Stromal cell of bone marrow (primary cell): Measurements from ENCODE around the gene TANC1.

Experiments
- DNase-seq: peaks from one replicate; pipeline ENCODE4 v3.0.0-alpha.2; 2012; ENCODE audit warnings: low read depth

TANC1 gene

GRCh38 chr2:159225025-159226016, 256.9 kb downstream of the TANC1 start:
- no peak for DNase-seq

GRCh38 chr2:159226059-159226461, 257.6 kb downstream of the TANC1 start:
- no peak for DNase-seq

GRCh38 chr2:159226608-159227385, 258.4 kb downstream of the TANC1 start:
- no peak for DNase-seq

- DNase-seq = no peak
These were observed 259.0 kb downstream of the TANC1 start for GRCh38 chr2:159227467-159227866.

GRCh38 chr2:159228081-159228581, 259.7 kb downstream of the TANC1 start:
- DNase-seq = no peak

- DNase-seq = no peak
These were observed 261.2 kb downstream of the TANC1 start for GRCh38 chr2:159229476-159230144.

- DNase-seq = no peak
These were observed 261.9 kb downstream of the TANC1 start for GRCh38 chr2:159230145-159230877.

- DNase-seq = no peak
These were observed 264.2 kb downstream of the TANC1 start for GRCh38 chr2:159232456-159233170.

GRCh38 chr2:159234868-159235267, 266.4 kb downstream of the TANC1 start:
- DNase-seq = no peak

GRCh38 chr2:159243529-159243928, 275.1 kb downstream of the TANC1 start:
- DNase-seq = no peak

GRCh38 chr2:159246325-159246988, 278.0 kb downstream of the TANC1 start:
- no peak for DNase-seq

- DNase-seq = peak; percentile 88
These were observed 281.7 kb downstream of the TANC1 start for GRCh38 chr2:159249990-159250715.

GRCh38 chr2:159251296-159252173, 283.1 kb downstream of the TANC1 start:
- DNase-seq = no peak

GRCh38 chr2:159252905-159253304, 284.5 kb downstream of the TANC1 start:
- no peak for DNase-seq

GRCh38 chr2:159256159-159256558, 287.7 kb downstream of the TANC1 start:
- DNase-seq = no peak

- no peak for DNase-seq
These were observed 293.8 kb downstream of the TANC1 start for GRCh38 chr2:159262226-159262625.

GRCh38 chr2:159262904-159263303, 294.5 kb downstream of the TANC1 start:
- DNase-seq = no peak

GRCh38 chr2:159265171-159265576, 296.7 kb downstream of the TANC1 start:
- no peak for DNase-seq

- DNase-seq = no peak
These were observed 298.1 kb downstream of the TANC1 start for GRCh38 chr2:159266554-159266953.
